Measurements from ENCODE around the gene KRT82. TPM values are rescaled to one million over a fixed set of nuclear protein-coding genes. Genes with fewer than 3 reads are reported as not detected.

Gene KRT82
- total RNA-seq, 1 experiment from 2014 or later = not detected

- Histone ChIP-seq H3K9me3 (ENCODE audit: control insufficient read depth, low read depth, low read length) (no peaks in the 10 kb centered on the region), H4K20me1 (ENCODE audit: control insufficient read depth, insufficient read depth, insufficient read length) (no peaks in the 10 kb centered on the region), H4K5ac (ENCODE audit: insufficient read length, low read depth, low read length) (no peak overlapping the region), H3T11ph (ENCODE audit: low read length) (no peak overlapping the region), H3K79me2 (ENCODE audit: insufficient read depth, low read length) (no peaks in the 10 kb centered on the region), H3K4me1 (ENCODE audit: insufficient read depth, low read length) (no peaks in the 10 kb centered on the region), H3K23ac (ENCODE audit: insufficient read length, low read depth, low read length) (no peak overlapping the region), H4K8ac (replicated peaks; ENCODE audit: insufficient read length, low read depth, low read length) (no peak overlapping the region), H2AFZ (ENCODE audit: low read length) (no peak overlapping the region), H3K14ac (ENCODE audit: insufficient read depth, low read length) (no peak overlapping the region), H4K91ac (ENCODE audit: insufficient read length, low read depth, low read length) (no peak overlapping the region), H3K27ac (ENCODE audit: insufficient read length, low read depth, low read length) (no peak overlapping the region), H2BK20ac (ENCODE audit: low read depth, low read length, poor library complexity, severe bottlenecking) (no peak overlapping the region), H2BK12ac (ENCODE audit: insufficient read length, low read depth, low read length) (no peak overlapping the region), H2AK5ac (ENCODE audit: insufficient read length, low read length) (no peak overlapping the region), H2BK5ac (ENCODE audit: insufficient read length, low read length) (no peak overlapping the region), H3K27me3 (ENCODE audit: insufficient read depth, low read length) (no peaks in the 10 kb centered on the region), H3K23me2 (ENCODE audit: insufficient read length, low read depth, low read length, poor library complexity, severe bottlenecking) (no peaks in the 10 kb centered on the region), H3K4ac (ENCODE audit: low read depth, low read length) (no peak overlapping the region), H3K56ac (ENCODE audit: insufficient read length, low read depth, low read length) (no peak overlapping the region), H2BK15ac (ENCODE audit: low read depth, low read length) (no peak overlapping the region), H3K9ac (ENCODE audit: extremely low read depth, insufficient read length, low read length) (no peak overlapping the region), H3K4me2 (ENCODE audit: insufficient read depth, insufficient read length, low read length) (no peak overlapping the region), H3K79me1 (ENCODE audit: insufficient read depth, low read depth, low read length, poor library complexity, severe bottlenecking) (no peaks in the 10 kb centered on the region), H2BK120ac (ENCODE audit: low read depth, low read length, poor library complexity, severe bottlenecking) (no peak overlapping the region), H3K18ac (ENCODE audit: insufficient read length, low read depth, low read length) (no peak overlapping the region)
- WGBS (ENCODE audit: extremely low coverage, insufficient read length, low lambda C conversion rate) = no CpG with 5 or more reads among the region's 13 CpGs
- H3K9me3 Mint-ChIP-seq = no peaks in the 10 kb centered on the region; a peak in 1 of 5 replicates
- H3K4me1 Mint-ChIP-seq = peaks cover 3 to 9% of the 10 kb centered on the region in 2 experiments; a peak in 3 of 4 replicates
- no peak overlapping the region for H3K4me3 Mint-ChIP-seq
- TF ChIP-seq CTCF (conservative IDR thresholded peaks at IDR 0.05) = no peak
- no peak for DNase-seq
- H3K27me3 Mint-ChIP-seq (ENCODE audit: low read depth) = peaks cover 7% of the 10 kb centered on the region
- H3K36me3 Mint-ChIP-seq (ENCODE audit: insufficient read depth in 1 of 3, low read depth in 3 of 3) = no peaks in the 10 kb centered on the region
- no peak overlapping the region for H3K27ac Mint-ChIP-seq
These were observed 45.4 kb downstream of the KRT82 start for GRCh38 chr12:52360663-52361271.
